ENCODE data around the gene PDLIM1. TPM values are rescaled to one million over a fixed set of nuclear protein-coding genes. Genes with fewer than 3 reads are reported as not detected.
A peak's percentile ranks its signal among the peaks of the same experiment; 100 is the strongest.

PDLIM1 gene
- total RNA-seq, 1 donor from 2014 or later, result 51.1 TPM

DNA sequence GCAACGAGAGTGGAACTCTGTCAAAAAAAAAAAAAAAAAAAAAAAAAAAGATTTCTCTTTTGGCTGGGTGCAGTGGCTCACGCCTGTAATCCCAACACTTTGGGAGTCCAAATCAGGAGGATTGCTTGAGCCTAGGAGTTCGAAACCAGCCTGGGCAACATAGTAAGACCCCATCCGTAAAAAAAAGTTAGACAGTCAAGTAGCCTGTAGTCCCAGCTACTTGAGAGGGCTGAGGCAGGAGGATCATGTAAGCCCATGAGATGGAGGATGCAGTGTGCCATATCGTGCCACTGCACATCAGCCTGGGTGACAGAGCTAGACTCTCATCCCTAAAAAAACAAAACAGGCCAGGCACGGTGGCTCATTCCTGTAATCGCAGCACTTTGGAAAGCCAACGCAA lies 25.2 kb downstream of the PDLIM1 start:
- no peak for DNase-seq (ENCODE audit: low read depth in 2 of 2)

DNA sequence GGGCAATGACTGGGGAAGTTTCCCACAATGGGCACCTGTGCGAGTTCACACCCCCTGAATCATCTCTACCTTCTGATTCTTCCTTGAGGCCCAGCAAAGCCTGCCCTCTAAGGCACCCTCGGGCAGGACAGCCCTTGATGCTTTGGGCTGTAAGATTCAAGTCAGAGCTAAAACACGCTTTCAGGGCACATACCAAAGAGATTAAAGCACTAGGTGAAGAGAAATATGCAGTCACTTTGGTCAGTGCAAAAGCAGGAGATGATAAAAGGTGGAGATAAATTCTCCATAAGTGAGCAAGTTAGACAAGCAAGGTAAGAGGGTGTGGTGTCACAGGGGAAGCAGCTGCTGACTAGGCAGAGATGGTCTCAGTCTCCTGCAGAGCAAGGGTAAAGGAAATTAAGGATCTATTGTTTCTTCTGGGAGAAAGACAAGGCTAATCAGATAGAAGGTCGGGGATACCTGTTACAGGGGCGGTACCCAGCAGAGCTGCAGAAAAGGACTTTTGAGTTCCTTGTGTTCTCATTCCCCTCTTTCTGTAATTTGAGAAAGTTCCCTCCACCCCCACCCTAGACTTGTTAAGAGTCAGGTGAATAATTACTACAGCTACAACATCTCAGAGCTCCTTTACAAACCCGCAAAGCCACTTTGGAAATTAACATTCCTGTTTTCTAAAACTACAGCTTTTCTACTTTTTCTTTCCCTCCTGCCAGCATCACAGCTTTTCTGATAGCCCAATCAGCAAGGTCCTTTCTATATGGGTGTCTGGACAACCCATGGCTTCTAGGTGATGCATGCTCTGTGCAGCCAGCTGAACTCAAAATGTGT lies 26.4 kb downstream of the PDLIM1 start:
- no peak for DNase-seq (ENCODE audit: low read depth in 2 of 2)

DNA sequence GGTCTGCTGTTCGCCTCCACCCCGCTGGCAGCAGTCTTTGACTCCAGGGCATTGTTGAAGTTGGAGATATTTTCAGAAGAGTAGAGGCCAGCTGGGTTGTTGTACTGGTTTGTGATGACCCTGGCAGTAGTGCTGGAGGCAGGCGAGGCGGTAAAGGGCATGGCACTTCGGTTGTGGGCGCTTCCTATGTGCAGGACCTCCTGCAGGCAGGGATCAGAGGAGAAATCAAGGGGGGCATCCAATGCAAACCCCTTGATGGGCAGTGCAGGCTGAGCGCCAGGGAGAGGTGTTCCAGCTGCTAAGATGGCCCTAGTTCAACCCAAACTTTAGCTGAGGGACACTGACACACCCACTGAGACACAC lies 27.0 kb downstream of the PDLIM1 start:
- DNase-seq (ENCODE audit: low read depth in 2 of 2), result no peak

- DNase-seq (ENCODE audit: low read depth in 2 of 2), result no peak
These were observed 27.9 kb downstream of the PDLIM1 start for GRCh38 chr10:95262763-95263518.

DNA sequence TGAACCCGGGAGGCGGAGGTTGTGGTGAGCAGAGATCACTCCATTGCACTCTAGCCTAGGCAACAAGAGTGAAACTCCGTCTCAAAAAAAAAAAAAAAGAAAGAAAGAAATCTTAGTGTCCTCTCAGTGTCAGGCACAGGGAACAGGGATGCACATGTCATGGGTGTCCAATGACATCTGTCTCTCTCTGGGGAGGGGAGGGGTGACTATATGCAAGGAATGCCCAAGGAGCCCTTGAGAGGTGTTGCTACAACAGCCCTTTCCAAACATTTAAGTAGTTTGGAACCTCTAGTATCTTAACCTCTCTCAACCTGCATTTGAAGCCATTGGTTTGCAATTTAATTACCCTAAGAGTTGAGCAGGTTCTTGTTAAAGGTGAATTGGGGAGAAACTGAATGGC lies 28.9 kb downstream of the PDLIM1 start:
- DNase-seq (ENCODE audit: low read depth in 2 of 2), result no peak

- DNase-seq (ENCODE audit: low read depth in 2 of 2), result no peak
These were observed 29.8 kb downstream of the PDLIM1 start for GRCh38 chr10:95260909-95261552.

- DNase-seq (ENCODE audit: low read depth in 2 of 2), result peak in 1 of 2 donors; percentile 53
These were observed 30.4 kb downstream of the PDLIM1 start for GRCh38 chr10:95260397-95260881.

DNA sequence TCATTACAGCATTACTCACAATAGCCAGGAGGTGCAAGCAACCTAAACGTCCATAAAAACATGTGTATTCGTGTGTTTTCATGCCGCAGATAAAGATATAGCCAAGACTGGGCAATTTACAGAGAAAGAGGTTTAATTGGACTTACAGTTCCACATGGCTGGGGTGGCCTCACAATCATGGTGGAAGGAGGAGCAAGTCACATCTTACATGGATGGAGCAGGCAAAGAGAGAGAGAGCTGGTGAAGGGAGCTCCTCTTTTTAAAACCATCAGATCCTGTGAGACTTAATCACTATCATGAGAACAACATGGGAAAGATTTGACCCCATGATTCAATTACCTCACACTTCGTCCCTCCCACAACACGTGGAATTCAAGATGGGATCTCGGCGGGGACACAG lies 33.0 kb downstream of the PDLIM1 start:
- DNase-seq (ENCODE audit: low read depth in 2 of 2), result no peak

DNA sequence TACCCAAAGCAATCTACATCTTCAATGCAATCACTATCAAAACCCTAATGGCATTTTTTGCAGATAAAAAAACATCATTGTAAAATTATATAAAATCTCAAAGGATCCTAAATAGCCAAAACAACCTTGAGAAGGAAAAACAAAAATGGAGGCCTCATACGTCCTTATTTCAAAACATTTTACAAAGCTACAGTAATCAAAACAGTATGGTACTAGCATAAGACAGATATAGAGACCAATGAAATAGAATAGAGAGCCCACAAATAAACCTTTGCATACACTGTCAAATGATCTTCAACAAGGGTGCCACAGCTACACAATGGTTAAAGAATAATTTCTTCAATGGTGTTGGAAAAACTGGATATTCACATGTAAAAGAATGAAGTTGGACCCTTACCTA lies 34.5 kb downstream of the PDLIM1 start:
- no peak for DNase-seq (ENCODE audit: low read depth in 2 of 2)

DNA sequence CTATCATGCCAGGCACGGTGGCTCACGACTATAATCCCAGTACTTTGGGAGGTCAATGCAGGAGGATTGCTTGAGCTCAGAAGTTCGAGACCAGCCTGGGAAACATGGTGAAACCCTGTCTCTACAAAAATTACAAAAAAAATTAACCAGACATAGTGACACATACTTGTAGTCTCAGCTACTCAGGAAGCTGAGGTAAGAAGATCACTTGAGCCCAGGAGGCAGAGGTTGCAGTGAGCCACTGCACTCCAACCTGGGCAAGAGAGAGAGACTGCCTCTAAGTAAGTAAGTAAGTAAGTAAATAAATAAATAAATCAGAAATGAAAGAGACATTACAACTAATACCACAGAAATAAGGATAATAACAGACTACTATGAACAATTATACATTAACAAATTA lies 36.2 kb downstream of the PDLIM1 start:
- DNase-seq (ENCODE audit: low read depth in 2 of 2), result no peak

- DNase-seq (ENCODE audit: low read depth in 2 of 2), result no peak
These were observed 37.1 kb downstream of the PDLIM1 start for GRCh38 chr10:95253686-95254085.

- DNase-seq (ENCODE audit: low read depth in 2 of 2), result peak in 1 of 2 donors; percentile 42
These were observed 37.8 kb downstream of the PDLIM1 start for GRCh38 chr10:95253007-95253406.

- DNase-seq (ENCODE audit: low read depth in 2 of 2), result no peak
These were observed 39.9 kb downstream of the PDLIM1 start for GRCh38 chr10:95250856-95251255.

- peak in 1 of 2 donors; percentile 32 for DNase-seq (ENCODE audit: low read depth in 2 of 2)
These were observed 41.3 kb downstream of the PDLIM1 start for GRCh38 chr10:95249467-95249866.

DNA sequence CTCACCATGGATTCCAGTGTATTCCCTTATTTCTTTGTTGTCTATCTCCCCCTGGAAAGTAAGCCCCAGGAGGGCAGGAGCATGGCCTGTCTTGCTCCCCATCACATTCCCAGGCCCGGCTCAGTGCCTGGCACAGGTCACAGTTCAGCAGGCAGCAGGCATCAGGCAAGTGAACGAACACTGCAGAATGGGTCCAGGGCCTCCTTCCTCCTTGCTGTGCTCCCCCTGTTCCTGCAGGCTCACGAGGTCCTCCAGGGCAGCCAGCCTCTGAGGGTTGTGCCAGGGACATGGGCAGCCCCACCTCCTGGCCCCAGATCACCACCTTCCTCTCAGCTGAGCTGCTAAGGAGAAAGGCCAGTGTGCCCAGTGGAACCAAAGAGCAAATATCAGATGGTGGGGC lies 41.8 kb downstream of the PDLIM1 start:
- DNase-seq (ENCODE audit: low read depth in 2 of 2), result no peak

- DNase-seq (ENCODE audit: low read depth in 2 of 2), result no peak
These were observed 42.8 kb downstream of the PDLIM1 start for GRCh38 chr10:95247881-95248583.

DNA sequence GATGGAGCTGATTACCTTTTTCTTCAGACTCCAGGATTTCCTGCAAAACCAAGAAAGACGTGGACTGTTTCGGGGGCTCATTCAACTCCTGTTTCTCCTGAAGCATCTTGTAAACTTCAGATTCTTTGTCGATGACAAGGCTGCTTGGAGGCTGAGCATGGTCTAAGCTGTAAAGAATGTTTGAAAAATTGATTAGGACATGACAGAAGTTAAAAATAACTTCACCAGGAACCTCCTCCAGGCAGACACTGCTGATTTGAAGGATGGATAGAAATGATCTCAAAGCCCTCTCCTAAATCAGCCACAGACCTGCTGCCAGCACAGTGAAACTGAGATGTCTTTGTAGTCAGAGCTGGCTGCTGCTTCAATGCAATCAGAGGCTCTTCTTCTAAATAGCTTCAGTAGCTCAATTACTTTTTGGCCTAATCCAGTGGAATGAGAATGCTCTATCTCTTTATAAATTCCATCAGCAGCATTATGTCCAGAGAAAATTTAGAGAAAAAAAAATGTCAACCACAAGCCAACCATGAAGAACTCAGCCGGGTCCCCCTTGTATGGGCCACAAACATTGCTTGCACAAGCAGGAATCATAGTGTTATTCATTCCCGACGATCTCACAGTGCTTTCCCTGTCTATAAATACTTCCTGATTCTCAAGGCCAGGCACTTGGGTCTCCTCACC lies 43.5 kb downstream of the PDLIM1 start:
- no peak for DNase-seq (ENCODE audit: low read depth in 2 of 2)

GRCh38 chr10:95246582-95247051 lies 44.2 kb downstream of the PDLIM1 start:
- peak; percentile 63 to 83 for DNase-seq (ENCODE audit: low read depth in 2 of 2)

GRCh38 chr10:95245425-95246055 lies 45.3 kb downstream of the PDLIM1 start:
- DNase-seq (ENCODE audit: low read depth in 2 of 2), result no peak

DNA sequence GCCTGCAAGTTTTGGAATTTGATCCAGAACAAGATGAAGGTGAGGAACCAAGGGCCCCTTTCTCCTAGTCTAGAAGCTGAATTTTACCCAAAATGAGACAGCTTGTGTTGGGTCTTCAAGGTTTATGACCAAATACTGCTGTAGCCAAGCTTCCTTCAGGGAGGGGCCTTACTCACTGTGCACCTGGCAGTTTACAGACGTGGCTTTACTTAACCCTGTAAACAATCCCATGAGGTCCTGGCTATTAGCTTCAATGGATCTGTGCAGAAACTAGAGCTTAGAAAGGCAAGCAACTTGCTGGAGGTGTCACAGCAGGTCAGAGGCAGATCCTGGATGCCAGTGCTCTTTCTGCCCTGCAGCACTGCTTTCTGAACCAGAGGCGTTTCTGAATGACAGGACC lies 46.7 kb downstream of the PDLIM1 start:
- DNase-seq (ENCODE audit: low read depth in 2 of 2), result no peak

- DNase-seq (ENCODE audit: low read depth in 2 of 2), result no peak
These were observed 47.5 kb downstream of the PDLIM1 start for GRCh38 chr10:95243318-95243617.
